GM19463 (cell line): ENCODE measurements around the gene DENND1B.

Experiments used
- ATAC-seq: cut with Tn5 transposase; IDR thresholded peaks from one replicate; pipeline ENCODE4 v1.9.1; 2021; ENCODE audit warnings: mild to moderate bottlenecking, moderate library complexity; ENCODE audit not compliant: unreplicated experiment

The DENND1B gene

GRCh38 chr1:197775282-197776262 lies at the start of gene DENND1B:
TSS of gene DENND1B (minus strand) at chr1:197775480. CDS start at chr1:197775155, 325 bp downstream.
- peak; percentile 66 for ATAC-seq

GRCh38 chr1:197814306-197814705 lies 39.0 kb upstream of the DENND1B start:
- ATAC-seq = no peak

GRCh38 chr1:197813741-197814140 lies 38.5 kb upstream of the DENND1B start:
- no peak for ATAC-seq

- ATAC-seq = no peak
Observed at GRCh38 chr1:197811769-197812168, 36.5 kb upstream of the DENND1B start.

- no peak for ATAC-seq
Observed at GRCh38 chr1:197810812-197811211, 35.5 kb upstream of the DENND1B start.

- no peak for ATAC-seq
Observed at GRCh38 chr1:197808880-197809279, 33.6 kb upstream of the DENND1B start.

GRCh38 chr1:197807739-197808453 lies 32.6 kb upstream of the DENND1B start:
- ATAC-seq = no peak

- ATAC-seq = no peak
Observed at GRCh38 chr1:197807216-197807615, 31.9 kb upstream of the DENND1B start.

GRCh38 chr1:197806718-197807117 lies 31.4 kb upstream of the DENND1B start:
- no peak for ATAC-seq

GRCh38 chr1:197801684-197802083 lies 26.4 kb upstream of the DENND1B start:
- no peak for ATAC-seq

GRCh38 chr1:197801111-197801482 lies 25.8 kb upstream of the DENND1B start:
- ATAC-seq = no peak

- no peak for ATAC-seq
Observed at GRCh38 chr1:197800379-197801110, 25.3 kb upstream of the DENND1B start.

GRCh38 chr1:197799271-197799670 lies 24.0 kb upstream of the DENND1B start:
- ATAC-seq = no peak

- ATAC-seq = no peak
Observed at GRCh38 chr1:197798492-197798891, 23.2 kb upstream of the DENND1B start.

- no peak for ATAC-seq
Observed at GRCh38 chr1:197797010-197797409, 21.7 kb upstream of the DENND1B start.

- ATAC-seq = no peak
Observed at GRCh38 chr1:197788741-197789739, 13.8 kb upstream of the DENND1B start.

- no peak for ATAC-seq
Observed at GRCh38 chr1:197787623-197788536, 12.6 kb upstream of the DENND1B start.

- no peak for ATAC-seq
Observed at GRCh38 chr1:197787056-197787455, 11.8 kb upstream of the DENND1B start.

GRCh38 chr1:197786280-197786679 lies 11.0 kb upstream of the DENND1B start:
- ATAC-seq = no peak
